Calu3 (cell line): ENCODE measurements around the gene CCDC167. TPM values are rescaled to one million over a fixed set of nuclear protein-coding genes. Genes with fewer than 3 reads are reported as not detected.
"Not testable (repeated sequence)": the region's sequence is repeated elsewhere in the genome, so short reads cannot be mapped to it uniquely, and the experiment has no call there.

Experiments
- BruUV-seq: library from RNA; stranded (reverse); fragments of 400-500 nt; replicated peaks from 2 replicates; lab custom pipeline; 2021; lab: Mats Ljungman, UMichigan
- CTCF ChIA-PET: fragments of 300-600 bp; sonication (Branson Sonifier 250); formaldehyde crosslinking; loops from one replicate; lab custom pipeline; 2022; ENCODE audit warnings: antibody characterized with exemption; lab: Charles Lee
- DNase-seq: peaks from one replicate; pipeline ENCODE4 v3.0.0; 2022
- H3K27ac Mint-ChIP-seq: one replicate; pipeline ENCODE4 v1.8.0; 2022; ENCODE audit warnings: mixed read lengths; ENCODE audit not compliant: unreplicated experiment
- H3K27me3 Mint-ChIP-seq: one replicate; pipeline ENCODE4 v1.8.0; 2022; ENCODE audit warnings: mixed read lengths; ENCODE audit not compliant: unreplicated experiment
- H3K36me3 Mint-ChIP-seq: one replicate; pipeline ENCODE4 v1.8.0; 2022; ENCODE audit warnings: mild to moderate bottlenecking, moderate library complexity, mixed read lengths; ENCODE audit not compliant: insufficient read depth, unreplicated experiment
- H3K4me1 Mint-ChIP-seq: one replicate; pipeline ENCODE4 v1.8.0; 2022; ENCODE audit warnings: mild to moderate bottlenecking, low read depth, mixed read lengths; ENCODE audit not compliant: unreplicated experiment
- H3K4me3 Mint-ChIP-seq: one replicate; pipeline ENCODE4 v1.8.0; 2022; ENCODE audit warnings: mild to moderate bottlenecking, low read depth, moderate library complexity, mixed read lengths; ENCODE audit not compliant: unreplicated experiment
- H3K9me3 Mint-ChIP-seq: one replicate; pipeline ENCODE4 v1.8.0; 2022; ENCODE audit warnings: low read depth, mixed read lengths; ENCODE audit not compliant: unreplicated experiment
- CTCF ChIP-seq: fragments of 200-600 bp; IDR thresholded peaks from one replicate; pipeline ENCODE4 v1.8.0; 2022; ENCODE audit warnings: antibody characterized with exemption; ENCODE audit not compliant: unreplicated experiment
- intact Hi-C: fragments of 100-400 bp; cut with micrococcal nuclease; formaldehyde crosslinking; loops from one replicate; pipeline ENCODE4 v1.10.0; 2022; ENCODE audit not compliant: unreplicated experiment
- total RNA-seq: library from RNA; stranded (reverse); gene quantifications from 2 replicates; pipeline ENCODE4 v1.2.3, GENCODE V29; 2022

The CCDC167 gene
- total RNA-seq, 1 experiment from 2014 or later: 40.2 TPM

GRCh38 chr6:37452522-37452921 lies 47.2 kb downstream of the CCDC167 start:
- no TSS peak for BruUV-seq

GRCh38 chr6:37451441-37452193 lies 48.1 kb downstream of the CCDC167 start:
- no TSS peak for BruUV-seq
- H3K4me3 Mint-ChIP-seq: no peak overlapping the region
- no peak for TF ChIP-seq CTCF
- peaks cover 28% of the 10 kb centered on the region for H3K36me3 Mint-ChIP-seq
- H3K4me1 Mint-ChIP-seq: no peaks in the 10 kb centered on the region
- CTCF ChIA-PET: no interaction called here
- intact Hi-C loops: no loop called here
- H3K27me3 Mint-ChIP-seq: no peaks in the 10 kb centered on the region
- no peaks in the 10 kb centered on the region for H3K9me3 Mint-ChIP-seq
- H3K27ac Mint-ChIP-seq: no peak overlapping the region
- no peak for DNase-seq

More at GRCh38 chr6:37452522-37452921, 47.2 kb downstream of the CCDC167 start:
- H3K27ac Mint-ChIP-seq: no peak overlapping the region
- CTCF ChIA-PET: no interaction called here
- TF ChIP-seq CTCF: no peak
- intact Hi-C loops: no loop called here
- H3K9me3 Mint-ChIP-seq: no peaks in the 10 kb centered on the region
- DNase-seq: no peak
- no peak overlapping the region for H3K4me3 Mint-ChIP-seq
- no peaks in the 10 kb centered on the region for H3K27me3 Mint-ChIP-seq
- H3K4me1 Mint-ChIP-seq: no peaks in the 10 kb centered on the region
- H3K36me3 Mint-ChIP-seq: peaks cover 28% of the 10 kb centered on the region

GRCh38 chr6:37449984-37450383 lies 49.7 kb downstream of the CCDC167 start:
- H3K9me3 Mint-ChIP-seq: no peaks in the 10 kb centered on the region
- H3K27ac Mint-ChIP-seq: no peak overlapping the region
- no peaks in the 10 kb centered on the region for H3K27me3 Mint-ChIP-seq
- intact Hi-C loops: no loop called here
- DNase-seq: no peak
- no TSS peak for BruUV-seq
- CTCF ChIA-PET: no interaction called here
- peaks cover 41% of the 10 kb centered on the region for H3K36me3 Mint-ChIP-seq
- no peak overlapping the region for H3K4me3 Mint-ChIP-seq
- TF ChIP-seq CTCF: no peak
- H3K4me1 Mint-ChIP-seq: no peaks in the 10 kb centered on the region

GRCh38 chr6:37443216-37443542 lies 56.5 kb downstream of the CCDC167 start:
- DNase-seq, CTCF ChIA-PET, H3K27ac Mint-ChIP-seq: not testable (repeated sequence)

More at GRCh38 chr6:37443216-37443542, 56.5 kb downstream of the CCDC167 start:
- H3K4me3 Mint-ChIP-seq, BruUV-seq, H3K4me1 Mint-ChIP-seq, H3K9me3 Mint-ChIP-seq, intact Hi-C loops, H3K27me3 Mint-ChIP-seq: not testable (repeated sequence)
- H3K36me3 Mint-ChIP-seq: peaks cover 28% of the 10 kb centered on the region
